ENCODE results near the gene CAMTA1.

Gene CAMTA1

DNA sequence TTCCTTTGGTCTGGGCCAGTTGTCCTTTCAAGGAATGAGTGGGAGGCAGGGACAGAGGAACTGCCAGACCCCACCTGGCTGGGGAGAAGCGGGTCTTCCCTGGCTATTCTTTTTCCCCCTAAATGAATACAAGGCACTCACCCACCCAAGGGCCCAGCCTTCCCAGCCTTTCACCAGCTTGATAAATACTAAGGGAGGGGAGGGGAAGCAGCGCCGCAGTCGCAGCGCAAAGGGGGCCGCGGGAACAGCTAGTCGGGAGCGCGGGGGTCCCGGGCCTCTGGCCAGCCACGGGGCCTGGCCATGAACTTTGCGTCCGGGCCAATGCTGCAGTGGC is 894.6 kb downstream of the CAMTA1 start:
- H3K4me3 ChIP-seq (ENCODE audit: low read depth, low read length), result peak overlapping the region; percentile 50
- TF ChIP-seq, protein P1, sequence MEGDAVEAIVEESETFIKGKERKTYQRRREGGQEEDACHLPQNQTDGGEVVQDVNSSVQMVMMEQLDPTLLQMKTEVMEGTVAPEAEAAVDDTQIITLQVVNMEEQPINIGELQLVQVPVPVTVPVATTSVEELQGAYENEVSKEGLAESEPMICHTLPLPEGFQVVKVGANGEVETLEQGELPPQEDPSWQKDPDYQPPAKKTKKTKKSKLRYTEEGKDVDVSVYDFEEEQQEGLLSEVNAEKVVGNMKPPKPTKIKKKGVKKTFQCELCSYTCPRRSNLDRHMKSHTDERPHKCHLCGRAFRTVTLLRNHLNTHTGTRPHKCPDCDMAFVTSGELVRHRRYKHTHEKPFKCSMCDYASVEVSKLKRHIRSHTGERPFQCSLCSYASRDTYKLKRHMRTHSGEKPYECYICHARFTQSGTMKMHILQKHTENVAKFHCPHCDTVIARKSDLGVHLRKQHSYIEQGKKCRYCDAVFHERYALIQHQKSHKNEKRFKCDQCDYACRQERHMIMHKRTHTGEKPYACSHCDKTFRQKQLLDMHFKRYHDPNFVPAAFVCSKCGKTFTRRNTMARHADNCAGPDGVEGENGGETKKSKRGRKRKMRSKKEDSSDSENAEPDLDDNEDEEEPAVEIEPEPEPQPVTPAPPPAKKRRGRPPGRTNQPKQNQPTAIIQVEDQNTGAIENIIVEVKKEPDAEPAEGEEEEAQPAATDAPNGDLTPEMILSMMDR (IDR thresholded peaks at IDR 0.05; ENCODE audit: low read depth, low read length), result no peak

- TF ChIP-seq, protein P1 (IDR thresholded peaks at IDR 0.05; ENCODE audit: low read depth, low read length), result no peak
- H3K4me3 ChIP-seq (ENCODE audit: low read depth, low read length), result peak overlapping the region; percentile 50
Measured at GRCh38 chr1:7680207-7680954, 895.1 kb downstream of the CAMTA1 start.

- peak overlapping the region; percentile 50 for H3K4me3 ChIP-seq (ENCODE audit: low read depth, low read length)
- TF ChIP-seq, protein P1 (IDR thresholded peaks at IDR 0.05; ENCODE audit: low read depth, low read length), result no peak
Measured at GRCh38 chr1:7680955-7681268, 895.7 kb downstream of the CAMTA1 start.

- TF ChIP-seq, protein P1 (IDR thresholded peaks at IDR 0.05; ENCODE audit: low read depth, low read length), result no peak
- no peak overlapping the region for H3K4me3 ChIP-seq (ENCODE audit: low read depth, low read length)
Measured at GRCh38 chr1:7681401-7681800, 896.1 kb downstream of the CAMTA1 start.

GRCh38 chr1:7683521-7683920 is 898.3 kb downstream of the CAMTA1 start:
- TF ChIP-seq, protein P1 (IDR thresholded peaks at IDR 0.05; ENCODE audit: low read depth, low read length), result no peak
- H3K4me3 ChIP-seq (ENCODE audit: low read depth, low read length), result no peak overlapping the region

DNA sequence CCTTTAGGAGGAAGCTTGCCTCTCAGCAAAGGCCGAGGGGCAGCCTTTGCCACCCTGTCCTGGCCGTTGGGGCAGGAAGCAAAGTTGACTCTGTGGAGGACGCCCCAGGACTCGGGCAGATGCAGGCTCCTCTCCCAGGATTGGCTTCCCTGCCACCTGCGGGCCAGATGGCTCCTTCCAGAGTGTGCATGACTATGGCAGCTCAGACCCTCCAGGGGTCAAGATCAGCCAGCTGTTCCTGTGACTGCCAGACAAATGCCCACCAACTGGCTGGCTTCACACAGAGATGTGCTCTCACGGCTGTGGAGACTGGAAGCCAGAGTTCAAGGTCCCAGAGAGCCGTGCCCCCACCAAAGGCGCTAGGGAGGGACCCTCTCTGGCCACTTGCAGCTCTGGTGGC is 898.9 kb downstream of the CAMTA1 start:
- TF ChIP-seq, protein P1 (IDR thresholded peaks at IDR 0.05; ENCODE audit: low read depth, low read length), result no peak

DNA sequence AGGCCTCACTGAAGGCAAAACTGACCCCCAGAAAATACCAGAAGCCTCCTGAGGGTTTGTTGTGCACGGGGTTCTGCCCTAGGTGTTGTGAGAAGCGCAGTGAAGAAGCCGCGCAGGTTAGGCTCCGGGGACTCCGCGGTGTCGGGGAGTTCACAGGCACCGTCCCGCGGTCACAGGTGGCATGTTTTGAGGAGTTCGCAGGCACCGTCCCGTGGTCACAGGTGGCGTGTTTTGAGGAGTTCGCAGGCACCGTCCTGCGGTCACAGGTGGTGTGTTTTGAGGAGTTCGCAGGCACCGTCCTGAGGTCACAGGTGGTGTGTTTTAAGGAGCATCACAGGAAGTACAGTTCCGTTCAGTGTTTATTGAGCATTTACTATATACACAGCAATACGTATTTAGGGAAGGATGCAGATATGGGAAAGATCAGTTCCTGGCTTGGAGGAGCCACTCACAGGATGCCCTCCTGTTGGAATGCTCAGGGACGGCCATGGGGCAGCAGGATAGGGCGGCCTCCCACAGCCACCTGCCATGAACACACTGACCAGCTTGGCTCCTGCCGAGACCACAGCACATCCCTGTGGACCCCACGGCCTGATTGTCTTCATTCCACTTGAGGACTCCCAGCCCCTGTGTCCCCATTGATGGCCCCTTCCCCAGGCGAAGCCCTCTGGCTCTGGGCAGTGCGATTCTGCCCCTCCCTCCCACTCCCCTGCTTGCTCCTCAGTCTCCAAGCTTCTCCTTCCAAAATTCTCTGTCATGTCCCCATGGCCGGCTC is 899.8 kb downstream of the CAMTA1 start:
- TF ChIP-seq, protein P1 (IDR thresholded peaks at IDR 0.05; ENCODE audit: low read depth, low read length), result no peak

More for the DNA sequence above, 898.9 kb downstream of the CAMTA1 start:
- no peak overlapping the region for H3K4me3 ChIP-seq (ENCODE audit: low read depth, low read length)

More for the DNA sequence above, 899.8 kb downstream of the CAMTA1 start:
- no peak overlapping the region for H3K4me3 ChIP-seq (ENCODE audit: low read depth, low read length)

Data from WI38 (cell line).